Erythroblast (primary cell): ENCODE data around the gene MCCC2.
"Not testable (repeated sequence)": the region's sequence is repeated elsewhere in the genome, so short reads cannot be mapped to it uniquely, and the experiment has no call there.

Source experiments
- GATA1 ChIP-seq: IDR thresholded peaks from 2 replicates; pipeline ENCODE4 v1.6.1; 2011; ENCODE audit warnings: low read depth, mild to moderate bottlenecking, control low read depth, low read length, moderate library complexity
- POLR2A ChIP-seq: IDR thresholded peaks from 2 replicates; pipeline ENCODE4 v1.6.1; 2011; ENCODE audit warnings: mild to moderate bottlenecking, low read length

GRCh38 chr5:71650940-71651339, 63.8 kb downstream of the MCCC2 start:
- TF ChIP-seq POLR2A, GATA1: not testable (repeated sequence)
